GM19397 (cell line): ENCODE data around the gene PARS2.

ENCODE experiments used
- ATAC-seq: cut with Tn5 transposase; IDR thresholded peaks from one replicate; pipeline ENCODE4 v1.9.1; 2021; ENCODE audit warnings: mild to moderate bottlenecking, moderate library complexity; ENCODE audit not compliant: unreplicated experiment

PARS2 gene

DNA sequence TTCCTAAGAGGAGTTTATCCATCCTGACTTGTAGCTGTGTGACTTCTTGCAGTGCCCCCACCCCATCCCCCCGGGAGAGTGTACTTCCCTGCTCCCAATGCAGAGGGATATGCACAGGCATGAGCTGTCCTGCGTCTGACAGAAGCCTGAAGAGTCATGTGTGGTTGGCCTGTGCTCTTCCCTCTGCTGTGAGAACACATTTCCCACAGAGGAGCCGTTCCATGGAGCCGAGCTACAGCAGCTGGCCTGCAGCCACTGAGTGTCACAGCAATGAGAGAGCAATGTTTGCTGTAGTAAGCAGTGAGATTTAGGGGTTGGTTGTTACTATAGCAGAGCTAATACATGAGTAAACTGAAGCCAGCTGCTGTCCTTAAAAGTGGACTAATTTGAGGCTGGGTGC, 22.0 kb downstream of the PARS2 start:
- ATAC-seq, result no peak

DNA sequence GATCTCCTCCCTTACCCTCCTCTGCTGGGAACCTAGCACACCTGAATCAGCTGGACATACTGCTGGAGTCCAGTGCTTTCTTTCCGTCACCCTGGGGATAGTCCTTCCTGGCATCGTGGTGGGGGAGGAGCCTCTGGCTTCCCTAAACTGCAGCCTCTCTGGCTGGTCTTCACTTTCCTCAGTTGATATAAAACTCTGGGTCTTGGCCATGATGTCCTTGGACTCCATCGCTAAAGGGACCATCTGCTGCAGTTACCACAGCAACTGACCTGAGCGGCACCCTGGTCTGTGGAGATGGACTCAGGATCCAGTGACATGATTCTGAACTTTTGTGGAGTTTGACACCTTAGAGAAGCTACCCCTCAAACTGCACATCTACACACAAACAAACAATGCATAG, 22.8 kb downstream of the PARS2 start:
- ATAC-seq, result no peak

DNA sequence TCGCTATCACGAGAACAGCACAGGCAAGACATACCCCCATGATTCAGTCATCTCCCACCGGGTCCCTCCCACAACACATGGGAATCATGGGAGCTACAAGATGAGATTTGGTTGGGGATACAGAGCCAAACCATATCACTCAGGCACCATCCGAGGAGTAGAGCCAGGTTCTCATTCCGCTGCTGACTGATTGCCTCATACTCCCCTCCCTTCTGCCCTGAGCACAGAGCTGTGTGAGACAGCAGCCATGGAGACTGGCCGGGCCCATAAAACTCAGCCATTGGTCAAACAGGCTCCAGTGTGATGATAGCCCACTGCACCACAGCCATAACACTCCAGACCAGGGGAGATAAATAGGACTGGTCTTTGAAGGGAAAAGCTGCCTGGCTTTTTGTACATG, 26.1 kb downstream of the PARS2 start:
- no peak for ATAC-seq

DNA sequence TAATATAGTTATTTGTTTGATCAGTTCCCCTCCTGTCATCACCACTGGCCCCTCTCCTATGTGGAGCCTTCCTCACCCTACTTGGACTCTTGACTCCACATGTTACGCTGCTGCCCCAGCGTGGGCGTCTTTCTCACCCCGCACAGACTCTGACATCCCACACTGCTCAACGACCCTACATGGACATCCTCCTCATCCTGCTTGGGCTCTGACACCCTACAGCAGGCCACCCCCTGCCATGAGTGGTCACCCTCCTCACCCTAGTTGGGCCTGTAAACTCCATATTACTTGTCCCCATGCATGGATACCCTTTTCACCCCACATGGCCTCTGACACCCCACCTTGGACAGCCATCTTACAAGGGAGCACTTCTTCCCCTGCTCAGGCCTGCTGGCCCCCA, 27.6 kb downstream of the PARS2 start:
- no peak for ATAC-seq

DNA sequence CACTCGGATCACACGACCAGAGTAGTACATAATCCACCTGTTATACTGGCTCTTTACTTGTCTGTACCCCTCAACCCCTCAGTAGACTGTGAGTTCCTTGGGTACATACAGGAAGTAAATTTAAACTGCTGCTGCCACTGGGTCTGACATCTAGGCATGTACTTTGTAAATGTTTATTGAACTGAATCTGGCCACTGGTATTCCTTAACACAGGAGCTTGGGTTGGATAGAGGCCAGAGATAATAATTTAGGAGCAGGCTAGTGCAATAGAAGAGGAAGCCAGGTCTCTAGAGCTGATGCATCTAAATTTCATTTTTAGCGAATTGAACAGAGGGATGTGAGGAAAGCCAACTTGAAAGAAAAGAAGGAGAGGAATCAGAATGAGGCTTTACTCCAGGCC, 36.3 kb downstream of the PARS2 start:
- ATAC-seq, result no peak

DNA sequence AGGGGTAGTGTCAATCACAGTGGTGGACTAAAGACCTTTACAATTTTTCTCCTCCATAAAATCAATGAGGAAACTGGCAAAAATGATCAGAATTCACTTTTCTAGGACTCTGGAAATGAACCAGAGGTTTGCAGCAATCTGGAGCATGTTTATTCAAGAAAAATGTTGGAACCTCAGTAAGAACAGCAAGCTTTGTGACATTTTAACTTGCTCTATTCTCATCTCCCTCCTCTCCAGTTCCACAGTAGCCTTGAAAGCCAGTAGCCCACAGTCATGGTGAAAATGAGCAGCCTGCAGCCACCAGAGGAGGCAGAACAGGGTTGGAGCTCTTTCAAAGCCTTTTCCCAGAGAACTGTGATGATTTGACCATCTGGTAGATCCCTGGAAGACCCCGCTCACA, 39.6 kb downstream of the PARS2 start:
- no peak for ATAC-seq

DNA sequence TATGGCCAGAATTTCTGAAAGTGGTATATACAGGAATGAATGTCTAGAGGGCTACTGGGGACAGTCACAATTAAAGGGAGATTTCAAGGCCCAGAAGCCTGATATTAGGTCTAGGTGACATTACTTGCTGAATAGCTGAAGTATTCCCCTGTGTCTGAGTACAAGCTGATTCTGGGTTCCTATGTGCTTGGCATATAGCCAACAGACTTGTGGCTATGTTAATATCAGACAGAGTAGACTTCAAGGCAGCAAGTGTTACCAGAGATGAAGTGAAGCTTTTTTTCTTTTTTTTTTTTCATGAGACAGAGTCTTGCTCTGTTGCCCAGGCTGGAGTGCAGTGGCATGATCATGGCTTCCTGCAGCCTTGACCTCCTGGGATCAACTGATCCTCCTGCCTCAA, 40.3 kb downstream of the PARS2 start:
- ATAC-seq, result no peak

DNA sequence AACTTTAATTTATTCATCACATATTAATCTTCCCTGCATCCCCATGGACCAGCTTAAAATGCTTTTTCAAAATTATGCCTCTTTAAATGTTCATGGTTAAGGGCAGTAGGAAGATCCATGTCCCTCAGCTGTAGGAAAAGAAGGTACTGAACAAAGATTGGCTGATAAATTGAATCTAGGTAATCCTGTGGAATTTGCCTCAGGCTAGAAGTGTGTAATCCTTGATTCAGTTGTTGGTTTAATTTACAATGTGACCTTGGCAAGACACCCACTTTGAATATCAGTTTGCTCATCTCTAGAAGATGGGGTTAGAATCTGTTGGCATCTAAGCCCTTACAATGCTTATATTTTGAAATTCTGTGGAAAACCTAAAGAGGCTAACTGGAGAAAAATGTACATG, 42.6 kb downstream of the PARS2 start:
- ATAC-seq, result no peak

DNA sequence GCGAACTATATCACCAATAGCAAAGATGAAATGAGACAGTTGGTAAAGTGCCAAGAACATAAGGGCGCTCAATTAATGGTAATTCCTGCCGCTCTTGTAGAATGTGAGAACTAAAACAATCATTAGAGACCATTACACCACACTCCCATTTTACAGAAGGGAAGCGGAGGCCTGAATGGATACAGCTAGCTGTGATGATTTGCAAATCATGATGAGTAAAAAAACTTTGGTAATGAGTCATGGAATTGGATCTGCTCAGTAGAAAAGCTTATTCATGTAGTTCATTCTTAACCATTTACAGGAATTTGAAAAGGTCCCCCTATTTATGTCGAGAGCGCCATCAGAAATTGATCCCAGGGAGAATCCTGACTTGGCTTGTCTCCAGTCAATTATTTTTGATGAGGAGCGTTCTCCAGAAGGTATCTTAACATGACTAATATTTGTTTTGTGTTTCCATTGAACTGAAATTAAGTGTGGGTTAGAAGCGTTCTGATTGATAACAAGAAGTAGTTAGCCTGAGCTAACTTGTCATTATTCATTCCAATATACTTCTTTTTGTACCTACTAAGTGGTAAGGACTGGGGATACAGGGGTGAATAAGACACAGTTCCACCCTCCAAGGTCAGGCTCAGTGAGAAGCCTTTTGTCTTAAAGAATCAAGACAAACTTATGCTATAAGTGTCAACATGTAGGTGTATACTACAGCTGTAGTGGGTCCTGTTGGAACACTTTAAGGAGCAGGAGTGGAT, 47.9 kb downstream of the PARS2 start:
- no peak for ATAC-seq

DNA sequence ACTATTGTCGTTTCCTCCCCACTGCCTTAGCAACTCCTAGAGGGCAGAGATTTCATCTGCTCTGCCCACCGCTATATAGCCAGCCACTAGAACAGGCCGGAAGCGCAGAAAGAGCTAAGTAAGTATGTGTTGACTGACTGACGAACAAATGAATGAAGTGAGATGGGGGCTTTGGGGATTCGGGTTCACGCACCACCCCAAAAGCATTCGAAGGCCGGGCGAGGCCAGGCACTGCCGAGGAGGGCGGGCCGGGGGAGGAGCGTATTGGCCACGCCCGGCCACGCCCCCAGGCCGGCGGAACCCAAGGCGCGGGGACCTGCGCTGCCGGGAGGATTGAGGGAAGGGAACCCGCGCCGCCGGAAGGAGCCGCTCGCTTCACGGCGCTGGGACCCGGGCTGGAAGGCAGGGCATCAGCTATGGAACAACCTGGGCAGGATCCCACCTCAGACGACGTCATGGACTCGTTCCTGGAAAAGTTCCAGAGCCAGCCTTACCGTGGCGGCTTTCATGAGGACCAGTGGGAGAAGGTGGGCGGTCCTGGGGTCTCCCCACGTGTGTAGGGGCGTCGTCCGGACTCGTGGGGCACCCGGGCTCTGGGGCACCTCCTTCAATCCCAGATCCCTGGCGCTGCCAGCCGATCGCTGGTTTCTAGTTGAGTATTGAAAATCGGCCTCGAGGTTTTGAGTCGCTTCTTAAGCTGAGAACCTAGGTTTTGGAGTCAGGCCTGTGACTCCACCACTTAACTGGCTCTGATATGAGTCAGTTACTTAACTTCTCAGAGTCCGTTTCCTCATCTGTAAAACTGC, 48.6 kb downstream of the PARS2 start, which contains the start of gene TTC4:
Gene TTC4, plus strand, starts transcription at position 369 of the 806 bp plus-strand sequence. Its CDS starts 48 bp downstream, at position 417.
- peak; percentile 99 for ATAC-seq

DNA sequence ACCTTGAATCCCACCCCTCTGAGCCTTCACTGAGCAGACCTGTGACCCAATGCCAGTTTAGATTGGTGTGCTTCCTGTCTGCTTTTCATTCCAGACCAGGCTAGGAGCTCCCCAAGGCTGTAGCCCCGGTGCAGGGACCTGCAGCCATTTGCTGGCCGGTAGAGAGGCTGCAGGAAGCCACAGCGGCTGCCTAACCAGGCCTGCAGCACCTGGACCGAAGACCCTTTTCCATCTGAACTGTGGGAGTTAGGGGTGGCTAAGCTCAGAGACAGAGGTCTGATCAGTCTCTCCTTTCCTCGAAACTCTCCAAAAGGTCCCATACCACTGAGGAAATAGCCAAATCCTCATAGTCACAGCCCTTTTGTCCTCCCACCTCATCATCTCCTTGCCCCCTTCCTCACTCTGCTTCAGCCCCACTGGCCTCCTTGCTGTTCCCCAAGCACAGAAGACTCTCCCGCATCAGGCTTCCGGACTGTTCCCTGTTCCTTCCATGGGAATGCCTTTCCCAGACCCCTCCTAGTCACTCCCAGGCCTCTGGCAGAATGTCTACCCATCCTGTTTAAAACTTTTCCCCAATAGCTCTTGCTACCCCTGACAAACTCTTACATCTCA, 49.3 kb downstream of the PARS2 start:
- no peak for ATAC-seq

DNA sequence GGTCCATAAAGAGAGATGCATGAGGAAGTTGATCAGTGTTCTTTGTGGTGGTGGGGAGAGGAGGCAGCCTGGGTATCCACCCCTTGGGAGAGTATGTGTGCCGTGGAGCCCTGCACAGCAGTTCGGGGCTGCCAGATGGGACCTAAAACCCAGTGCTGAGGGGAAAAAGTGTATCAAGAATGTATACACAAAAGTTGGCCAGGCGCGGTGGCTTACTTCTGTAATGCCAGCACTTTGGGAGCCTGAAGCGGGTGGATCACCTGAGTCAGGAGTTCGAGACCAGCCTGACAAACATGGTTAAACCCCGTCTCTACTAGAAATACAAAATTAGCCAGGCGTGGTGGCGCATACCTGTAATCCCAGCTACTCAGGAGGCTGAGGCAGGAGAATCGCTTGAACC, 52.8 kb downstream of the PARS2 start:
- ATAC-seq, result no peak

DNA sequence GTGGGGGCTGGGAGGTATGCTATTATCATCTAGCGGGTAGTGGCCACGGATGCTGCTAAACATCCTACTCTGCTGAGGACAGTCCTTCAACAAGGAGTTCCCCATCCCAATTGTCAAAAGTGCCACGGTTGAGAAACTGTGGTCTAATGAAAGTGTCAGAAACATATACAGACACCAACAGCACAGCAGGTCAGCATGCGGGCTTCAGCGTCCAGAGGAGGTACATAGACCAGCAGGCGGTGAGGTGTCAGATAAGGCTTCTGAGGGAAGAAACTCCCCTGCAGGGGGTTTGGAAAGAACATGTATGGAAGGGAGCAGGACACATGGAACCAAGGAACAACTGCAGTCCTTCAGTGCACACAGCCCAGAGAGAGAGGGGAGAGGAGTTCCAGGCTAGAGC, 53.5 kb downstream of the PARS2 start:
- ATAC-seq, result no peak

DNA sequence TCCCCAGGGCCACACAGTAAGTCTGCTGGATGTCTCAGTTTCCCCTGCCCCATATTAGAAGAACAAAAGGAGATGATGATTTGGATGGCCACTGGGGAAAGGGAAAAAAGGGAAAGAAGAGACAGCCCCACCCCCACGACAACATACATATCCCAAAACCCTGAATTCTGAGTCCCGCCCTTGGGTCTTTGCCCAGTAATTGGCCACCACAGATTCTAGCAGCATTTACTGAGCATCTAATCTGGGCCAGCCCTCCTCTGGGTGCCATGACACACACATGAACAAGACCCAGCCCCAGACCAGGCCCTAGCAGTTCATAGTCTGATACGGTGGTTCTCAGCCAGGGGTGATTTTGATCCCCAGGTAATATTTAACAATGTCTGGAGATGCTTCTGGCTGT, 53.9 kb downstream of the PARS2 start:
- no peak for ATAC-seq

DNA sequence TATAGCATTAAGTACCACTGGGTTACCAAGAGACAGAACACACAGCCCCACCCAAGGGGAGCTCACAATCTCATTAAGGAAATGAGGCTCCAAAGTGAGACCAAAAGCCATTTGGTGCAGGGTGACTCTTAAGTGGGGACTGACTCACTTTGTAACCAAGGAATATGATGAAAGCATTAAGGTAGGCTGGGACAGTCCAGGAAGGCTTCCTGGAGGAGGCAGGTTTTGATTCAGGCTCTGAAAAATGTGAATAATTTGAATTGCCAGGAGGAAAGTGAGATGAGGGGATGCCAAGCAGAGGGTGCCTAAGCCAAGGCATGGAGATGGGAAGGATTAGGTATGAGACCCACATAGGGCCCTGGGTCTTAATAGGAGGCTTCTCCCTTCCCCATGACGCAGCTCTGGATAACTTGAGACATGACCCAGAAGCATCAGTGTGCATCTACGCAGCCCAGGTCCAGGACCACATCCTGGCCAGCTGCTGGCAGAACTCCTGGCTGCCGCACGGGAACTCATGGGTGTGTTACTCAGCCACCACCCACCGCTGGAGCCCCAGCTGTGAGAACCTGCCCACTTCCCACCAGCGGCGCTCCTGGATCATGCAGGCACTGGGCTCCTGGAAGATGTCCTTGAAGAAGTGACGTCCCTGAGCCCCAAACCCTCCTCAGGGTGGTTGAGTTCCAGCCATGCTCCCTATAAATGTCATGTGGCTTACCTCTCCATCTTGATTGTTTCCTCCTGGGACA, 54.6 kb downstream of the PARS2 start:
- no peak for ATAC-seq

DNA sequence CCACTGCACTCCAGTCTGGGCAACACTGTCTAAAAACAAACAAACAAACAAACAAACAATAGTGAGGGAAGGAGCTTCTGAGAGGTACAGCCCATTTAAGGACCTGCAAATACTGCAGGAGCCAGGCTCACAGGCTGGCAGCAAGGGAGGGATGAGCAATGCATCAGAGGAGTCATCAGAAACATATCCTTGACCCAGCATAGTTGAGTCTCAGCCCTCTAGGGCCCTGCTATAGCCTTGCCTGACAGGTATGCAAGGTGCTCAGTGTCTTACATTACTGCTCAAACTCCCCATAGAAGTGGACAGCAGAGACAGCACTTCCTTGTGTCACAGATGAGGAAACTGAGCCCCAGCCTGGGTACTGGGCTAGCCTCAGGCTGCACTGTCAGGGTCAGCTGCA, 55.9 kb downstream of the PARS2 start:
- ATAC-seq, result no peak
